Neural cell (in vitro differentiated cells): ENCODE measurements around the gene NIPBL. TPM values are rescaled to one million over a fixed set of nuclear protein-coding genes. Genes with fewer than 3 reads are reported as not detected.

Experiments
- H2AFZ ChIP-seq: fragments of 200-600, 300-800 bp; sonication (generic), shearing (Covaris generic); 2 replicates; pipeline ENCODE4 v1.6.0; 2014; ENCODE audit warnings: low read depth, mild to moderate bottlenecking, antibody characterized with exemption, low read length, moderate library complexity
- H3F3A ChIP-seq: fragments of 200-600 bp; shearing (Covaris generic); 2 replicates; pipeline ENCODE4 v1.6.1; 2016; ENCODE audit warnings: mild to moderate bottlenecking, moderate library complexity, mixed read lengths, antibody characterized with exemption, low read length; ENCODE audit not compliant: insufficient read depth, poor library complexity, severe bottlenecking
- H3K27ac ChIP-seq: fragments of 200-600, 300-800 bp; sonication (generic), shearing (Covaris generic); 2 replicates; pipeline ENCODE4 v1.5.1; 2014; ENCODE audit warnings: mild to moderate bottlenecking, low read length, moderate library complexity
- H3K27me3 ChIP-seq: fragments of 300-800, 200-600 bp; sonication (generic), shearing (Covaris generic); 2 replicates; pipeline ENCODE4 v1.6.0; 2014; ENCODE audit warnings: mild to moderate bottlenecking, low read depth, low read length, moderate library complexity; ENCODE audit not compliant: insufficient read depth
- H3K36me3 ChIP-seq: fragments of 300-800, 200-600 bp; sonication (generic), shearing (Covaris generic); 2 replicates; pipeline ENCODE4 v1.5.1; 2014; ENCODE audit warnings: mild to moderate bottlenecking, antibody characterized with exemption, low read length, moderate library complexity; ENCODE audit not compliant: insufficient read depth
- H3K4me2 ChIP-seq: fragments of 300-800, 200-600 bp; sonication (generic), shearing (Covaris generic); 2 replicates; pipeline ENCODE4 v1.6.0; 2014; ENCODE audit warnings: mild to moderate bottlenecking, low read length
- H3K4me3 ChIP-seq: fragments of 300-800, 200-600 bp; sonication (generic), shearing (Covaris generic); 2 replicates; pipeline ENCODE4 v1.5.1; 2014; ENCODE audit warnings: mild to moderate bottlenecking, low read length, moderate library complexity
- H3K79me2 ChIP-seq: fragments of 200-600 bp; shearing (Covaris generic); replicated peaks from 2 replicates; pipeline ENCODE4 v1.6.0; 2014; ENCODE audit warnings: mild to moderate bottlenecking, low read length, moderate library complexity; ENCODE audit not compliant: insufficient read depth
- H3K9ac ChIP-seq: fragments of 300-800, 200-600 bp; sonication (generic), shearing (Covaris generic); 2 replicates; pipeline ENCODE4 v1.6.1; 2016; ENCODE audit warnings: mild to moderate bottlenecking, low read length, mixed read lengths
- H3K9me2 ChIP-seq: fragments of 200-600 bp; shearing (Covaris generic); 2 replicates; pipeline ENCODE4 v1.6.1; 2016; ENCODE audit warnings: mild to moderate bottlenecking, low read length, mixed read lengths; ENCODE audit not compliant: insufficient read depth
- H3K9me3 ChIP-seq: fragments of 200-600, 300-800 bp; sonication (generic), shearing (Covaris generic); 2 replicates; pipeline ENCODE4 v1.6.1; 2016; ENCODE audit warnings: mild to moderate bottlenecking, mixed run types, low read length, moderate library complexity, mixed read lengths
- H4K20me1 ChIP-seq: fragments of 200-600 bp; shearing (Covaris generic); 2 replicates; pipeline ENCODE4 v1.6.1; 2016; ENCODE audit warnings: mild to moderate bottlenecking, mixed run types; ENCODE audit not compliant: insufficient read depth
- EP300 ChIP-seq: fragments of 450-650 bp; conservative IDR thresholded peaks from 2 replicates; pipeline ENCODE4 v1.6.1; 2014; ENCODE audit warnings: antibody characterized with exemption, mild to moderate bottlenecking, moderate library complexity; ENCODE audit not compliant: poor library complexity, severe bottlenecking
- EZH2 ChIP-seq: fragments of 200-600, 300-800 bp; shearing (Covaris generic), sonication (generic); IDR thresholded peaks from 2 replicates; pipeline ENCODE4 v1.6.1; 2014; ENCODE audit warnings: antibody characterized with exemption, low read length, borderline replicate concordance, mild to moderate bottlenecking; ENCODE audit not compliant: insufficient read depth, poor library complexity, severe bottlenecking
- MXI1 ChIP-seq: fragments of 450-650 bp; conservative IDR thresholded peaks from 2 replicates; pipeline ENCODE4 v1.6.1; 2014; ENCODE audit warnings: antibody characterized with exemption, mild to moderate bottlenecking; ENCODE audit not compliant: poor library complexity, severe bottlenecking
- POLR2AphosphoS5 ChIP-seq: IDR thresholded peaks from 2 replicates; pipeline ENCODE4 v1.6.1; 2012
- RAD21 ChIP-seq: fragments of 450-650 bp; conservative IDR thresholded peaks from 2 replicates; pipeline ENCODE4 v1.6.1; 2014; ENCODE audit warnings: antibody characterized with exemption, mild to moderate bottlenecking, moderate library complexity
- SMC3 ChIP-seq: fragments of 450-650 bp; conservative IDR thresholded peaks from 2 replicates; pipeline ENCODE4 v1.6.1; 2014; ENCODE audit warnings: antibody characterized with exemption, mild to moderate bottlenecking, moderate library complexity; ENCODE audit not compliant: poor library complexity
- TAF1 ChIP-seq: IDR thresholded peaks from 2 replicates; pipeline ENCODE4 v1.6.1; 2012; ENCODE audit warnings: low read depth
- polyA plus RNA-seq: library from polyadenylated mRNA; depleted of rRNA; stranded (reverse); fragments of >200 nt; gene quantifications from 2 replicates; pipeline ENCODE4 v1.2.3, GENCODE V29; 2014
- TF ChIP-seq, protein P1 (sequence below): fragments of 450-650 bp; IDR thresholded peaks from 2 replicates; pipeline ENCODE4 v1.5.1; 2014; ENCODE audit warnings: antibody characterized with exemption, mild to moderate bottlenecking, moderate library complexity; ENCODE audit not compliant: poor library complexity, severe bottlenecking
- TF ChIP-seq, protein P2 (sequence below): IDR thresholded peaks from 2 replicates; pipeline ENCODE4 v1.6.1; 2012; ENCODE audit warnings: borderline replicate concordance

Gene NIPBL
- polyA plus RNA-seq, 1 donor from 2014 or later, result 27.5 TPM

GRCh38 chr5:37112383-37112991 lies 235.9 kb downstream of the NIPBL start:
- no peak for TF ChIP-seq EP300
- no peak for TF ChIP-seq POLR2AphosphoS5
- TF ChIP-seq EZH2, result no peak
- TF ChIP-seq SMC3, result no peak
- no peak for TF ChIP-seq RAD21
- TF ChIP-seq TAF1, result no peak
- TF ChIP-seq, protein P1, sequence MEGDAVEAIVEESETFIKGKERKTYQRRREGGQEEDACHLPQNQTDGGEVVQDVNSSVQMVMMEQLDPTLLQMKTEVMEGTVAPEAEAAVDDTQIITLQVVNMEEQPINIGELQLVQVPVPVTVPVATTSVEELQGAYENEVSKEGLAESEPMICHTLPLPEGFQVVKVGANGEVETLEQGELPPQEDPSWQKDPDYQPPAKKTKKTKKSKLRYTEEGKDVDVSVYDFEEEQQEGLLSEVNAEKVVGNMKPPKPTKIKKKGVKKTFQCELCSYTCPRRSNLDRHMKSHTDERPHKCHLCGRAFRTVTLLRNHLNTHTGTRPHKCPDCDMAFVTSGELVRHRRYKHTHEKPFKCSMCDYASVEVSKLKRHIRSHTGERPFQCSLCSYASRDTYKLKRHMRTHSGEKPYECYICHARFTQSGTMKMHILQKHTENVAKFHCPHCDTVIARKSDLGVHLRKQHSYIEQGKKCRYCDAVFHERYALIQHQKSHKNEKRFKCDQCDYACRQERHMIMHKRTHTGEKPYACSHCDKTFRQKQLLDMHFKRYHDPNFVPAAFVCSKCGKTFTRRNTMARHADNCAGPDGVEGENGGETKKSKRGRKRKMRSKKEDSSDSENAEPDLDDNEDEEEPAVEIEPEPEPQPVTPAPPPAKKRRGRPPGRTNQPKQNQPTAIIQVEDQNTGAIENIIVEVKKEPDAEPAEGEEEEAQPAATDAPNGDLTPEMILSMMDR, result no peak
- no peak for TF ChIP-seq MXI1
- TF ChIP-seq, protein P2, sequence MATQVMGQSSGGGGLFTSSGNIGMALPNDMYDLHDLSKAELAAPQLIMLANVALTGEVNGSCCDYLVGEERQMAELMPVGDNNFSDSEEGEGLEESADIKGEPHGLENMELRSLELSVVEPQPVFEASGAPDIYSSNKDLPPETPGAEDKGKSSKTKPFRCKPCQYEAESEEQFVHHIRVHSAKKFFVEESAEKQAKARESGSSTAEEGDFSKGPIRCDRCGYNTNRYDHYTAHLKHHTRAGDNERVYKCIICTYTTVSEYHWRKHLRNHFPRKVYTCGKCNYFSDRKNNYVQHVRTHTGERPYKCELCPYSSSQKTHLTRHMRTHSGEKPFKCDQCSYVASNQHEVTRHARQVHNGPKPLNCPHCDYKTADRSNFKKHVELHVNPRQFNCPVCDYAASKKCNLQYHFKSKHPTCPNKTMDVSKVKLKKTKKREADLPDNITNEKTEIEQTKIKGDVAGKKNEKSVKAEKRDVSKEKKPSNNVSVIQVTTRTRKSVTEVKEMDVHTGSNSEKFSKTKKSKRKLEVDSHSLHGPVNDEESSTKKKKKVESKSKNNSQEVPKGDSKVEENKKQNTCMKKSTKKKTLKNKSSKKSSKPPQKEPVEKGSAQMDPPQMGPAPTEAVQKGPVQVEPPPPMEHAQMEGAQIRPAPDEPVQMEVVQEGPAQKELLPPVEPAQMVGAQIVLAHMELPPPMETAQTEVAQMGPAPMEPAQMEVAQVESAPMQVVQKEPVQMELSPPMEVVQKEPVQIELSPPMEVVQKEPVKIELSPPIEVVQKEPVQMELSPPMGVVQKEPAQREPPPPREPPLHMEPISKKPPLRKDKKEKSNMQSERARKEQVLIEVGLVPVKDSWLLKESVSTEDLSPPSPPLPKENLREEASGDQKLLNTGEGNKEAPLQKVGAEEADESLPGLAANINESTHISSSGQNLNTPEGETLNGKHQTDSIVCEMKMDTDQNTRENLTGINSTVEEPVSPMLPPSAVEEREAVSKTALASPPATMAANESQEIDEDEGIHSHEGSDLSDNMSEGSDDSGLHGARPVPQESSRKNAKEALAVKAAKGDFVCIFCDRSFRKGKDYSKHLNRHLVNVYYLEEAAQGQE, result no peak
- peaks cover 10% of the 10 kb centered on the region for H3K36me3 ChIP-seq

More at GRCh38 chr5:37112383-37112991, 235.9 kb downstream of the NIPBL start:
- no peaks in the 10 kb centered on the region for H3K9me3 ChIP-seq
- no peaks in the 10 kb centered on the region for H4K20me1 ChIP-seq
- H3K9ac ChIP-seq, result no peak overlapping the region
- no peaks in the 10 kb centered on the region for H3K27me3 ChIP-seq
- H3F3A ChIP-seq, result no peaks in the 10 kb centered on the region
- no peaks in the 10 kb centered on the region for H3K79me2 ChIP-seq
- H2AFZ ChIP-seq, result no peak overlapping the region
- H3K4me2 ChIP-seq, result no peak overlapping the region
- no peak overlapping the region for H3K4me3 ChIP-seq
- H3K9me2 ChIP-seq, result no peaks in the 10 kb centered on the region
- no peak overlapping the region for H3K27ac ChIP-seq
